ENCODE data around the gene R3HCC1L.
"Not testable (repeated sequence)": the region's sequence is repeated elsewhere in the genome, so short reads cannot be mapped to it uniquely, and the experiment has no call there.

Gene R3HCC1L

DNA sequence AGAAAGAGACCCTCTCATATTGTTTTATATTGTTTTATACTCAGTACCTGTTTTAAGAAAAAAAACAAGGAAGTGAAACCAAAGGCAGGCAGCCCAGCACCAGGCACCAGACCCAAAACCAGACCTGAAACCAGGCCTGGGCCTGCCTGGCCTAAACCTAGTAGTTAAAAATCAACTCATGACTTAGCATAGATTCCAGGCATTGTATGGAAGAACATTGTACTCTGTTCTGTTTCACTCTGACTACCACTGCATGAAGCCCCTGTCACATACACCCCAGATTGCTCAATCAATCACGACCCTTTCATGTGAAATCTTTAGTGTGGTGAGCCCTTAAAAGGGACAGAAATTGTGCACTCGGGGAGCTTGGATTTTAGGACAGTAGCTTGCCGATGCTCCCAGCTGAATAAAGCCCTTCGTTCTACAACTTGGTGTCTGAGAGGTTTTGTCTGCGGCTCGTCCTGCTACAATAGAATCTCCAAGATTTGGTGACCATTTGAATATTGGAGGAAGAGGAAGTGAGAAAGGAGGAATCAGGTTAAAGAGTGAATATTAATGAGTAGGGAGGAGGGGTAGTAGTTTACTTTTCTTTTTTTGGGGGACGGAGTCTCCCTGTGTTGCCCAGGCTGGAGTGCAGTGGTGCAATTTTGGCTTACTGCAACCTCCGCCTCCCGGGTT is 1.2 kb upstream of the R3HCC1L start:
- peak; percentile 62 for DNase-seq

GRCh38 chr10:98134117-98134430 is 383 bp upstream of the R3HCC1L start:
- DNase-seq, result no peak

- DNase-seq, result no peak
Measured at GRCh38 chr10:98135222-98135899, 904 bp downstream of the R3HCC1L start.

DNA sequence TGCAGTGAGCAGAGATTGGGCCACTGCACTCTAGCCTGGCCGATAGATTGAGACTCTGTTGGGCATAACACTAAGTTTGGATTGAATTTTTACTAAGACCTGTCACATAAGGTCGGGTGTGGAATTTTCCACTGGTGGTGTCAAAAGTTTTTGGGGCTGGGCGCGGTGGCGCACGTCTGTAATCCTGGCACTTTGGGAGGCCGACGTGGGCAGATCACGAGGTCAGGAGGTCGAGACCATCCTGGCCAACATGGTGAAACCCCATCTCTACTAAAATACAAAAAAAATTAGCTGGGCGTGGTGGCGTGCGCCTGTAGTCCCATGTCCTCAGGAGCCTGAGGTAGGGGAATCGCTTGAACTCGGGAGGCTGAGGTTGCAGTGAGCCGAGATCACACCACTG is 2.3 kb downstream of the R3HCC1L start:
- not testable (repeated sequence) for DNase-seq

DNA sequence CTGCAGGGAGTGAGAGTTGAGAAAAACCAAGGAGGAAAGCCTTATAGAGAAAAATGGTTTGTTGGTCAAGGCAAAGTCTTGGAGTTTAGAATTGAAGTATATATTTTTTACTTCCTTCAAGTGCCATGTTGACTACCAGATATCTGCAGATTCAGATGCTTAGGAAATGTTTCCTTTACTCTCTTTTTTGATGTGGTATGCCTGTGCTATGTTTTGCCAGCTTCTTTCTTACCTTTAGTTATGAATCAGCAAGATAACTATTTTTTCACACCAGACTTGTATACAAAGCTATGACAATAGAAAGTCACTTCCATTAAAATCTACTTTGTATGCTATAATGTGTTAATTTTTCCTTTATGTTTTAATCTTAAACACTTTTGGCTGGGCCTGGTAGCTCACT is 3.6 kb downstream of the R3HCC1L start:
- DNase-seq, result no peak

DNA sequence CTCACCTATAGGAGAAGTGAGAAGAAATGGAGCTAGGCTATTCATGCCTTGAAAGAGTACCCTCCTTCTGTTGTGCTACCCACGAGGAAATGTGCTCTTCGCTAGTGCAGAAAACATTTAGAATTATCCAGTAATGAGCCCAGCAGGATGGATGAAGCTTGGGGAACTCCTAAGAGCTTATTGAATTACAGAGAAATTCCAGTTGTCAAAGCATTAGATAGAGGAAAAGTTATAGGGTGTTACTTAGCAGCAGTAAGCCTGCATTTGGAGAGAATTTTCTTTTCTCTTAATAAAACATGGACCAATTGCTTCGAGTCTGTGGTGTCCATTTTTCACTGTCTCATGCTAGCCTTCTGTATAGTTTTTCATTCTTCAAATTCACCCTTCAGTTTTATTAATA is 5.0 kb downstream of the R3HCC1L start:
- no peak for DNase-seq

DNA sequence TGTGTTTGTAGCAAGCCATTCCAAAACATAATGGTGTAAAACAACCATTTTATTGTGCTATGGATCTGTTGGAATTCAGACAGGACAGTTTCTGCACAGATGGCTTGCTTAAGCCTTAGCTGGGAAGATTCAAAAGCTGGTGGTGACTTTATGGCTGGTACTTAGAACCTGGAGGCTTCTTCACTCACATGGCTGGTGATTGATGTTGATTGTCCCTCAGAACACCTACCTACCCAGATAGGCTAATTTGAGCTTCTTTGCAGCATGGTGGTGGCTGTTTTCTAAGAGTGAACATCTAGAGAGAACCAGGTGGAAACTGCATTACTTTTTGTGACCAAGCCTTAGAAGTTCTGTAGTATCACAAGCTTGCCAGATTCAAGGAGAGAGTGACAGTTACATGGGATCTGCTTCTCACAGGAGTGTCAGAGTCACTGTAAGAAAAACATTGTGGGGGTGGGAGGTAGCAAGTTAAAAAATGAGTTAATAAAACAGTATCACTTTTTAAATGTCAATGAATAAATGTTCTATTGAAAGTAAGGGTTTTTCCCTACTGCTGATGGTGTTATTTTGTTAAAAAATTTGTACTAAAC is 7.1 kb downstream of the R3HCC1L start:
- no peak for DNase-seq

- DNase-seq, result no peak
Measured at GRCh38 chr10:98144985-98145384, 10.5 kb downstream of the R3HCC1L start.

GRCh38 chr10:98149858-98150257 is 15.4 kb downstream of the R3HCC1L start:
- no peak for DNase-seq

DNA sequence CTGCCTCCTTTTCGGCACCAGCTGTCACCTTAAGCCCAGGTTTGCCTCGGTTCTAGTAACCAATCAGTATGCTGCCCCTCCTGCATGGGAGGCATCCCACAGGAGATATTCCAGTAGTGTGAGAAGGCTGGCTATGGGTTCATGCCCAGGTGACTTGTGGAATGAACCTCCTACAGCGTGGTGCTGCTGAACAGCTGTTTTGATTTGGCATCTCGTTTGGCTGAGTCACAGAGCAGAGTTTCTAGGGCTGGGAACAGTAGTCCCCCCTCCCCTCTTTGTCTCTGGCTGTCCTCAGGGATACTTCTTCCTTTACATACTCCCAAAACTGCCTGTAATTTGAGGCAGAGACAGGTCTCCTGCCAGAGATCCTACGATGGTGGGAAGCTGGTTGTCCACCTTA is 16.1 kb downstream of the R3HCC1L start:
- DNase-seq, result no peak

GRCh38 chr10:98152778-98153177 is 18.3 kb downstream of the R3HCC1L start:
- not testable (repeated sequence) for DNase-seq

GRCh38 chr10:98153213-98153958 is 18.9 kb downstream of the R3HCC1L start:
- not testable (repeated sequence) for DNase-seq

DNA sequence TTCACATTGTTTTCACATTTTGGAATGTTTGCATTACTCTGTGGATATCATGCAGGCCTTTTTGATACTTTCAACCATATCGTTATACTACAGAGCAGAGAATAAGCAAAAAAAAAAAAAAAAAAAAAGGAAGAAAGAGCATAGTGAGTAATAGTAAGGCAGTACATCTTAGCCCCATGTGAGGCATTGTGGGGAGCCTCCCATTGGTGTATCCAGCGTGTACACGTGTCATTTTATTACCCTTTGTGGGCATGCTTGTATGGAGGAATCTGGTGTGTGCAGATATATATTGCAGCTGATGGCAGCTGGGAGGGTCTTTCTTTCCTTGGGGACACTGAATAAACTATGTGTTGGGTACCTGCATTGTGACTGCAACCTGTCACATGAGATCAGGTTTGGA is 19.6 kb downstream of the R3HCC1L start:
- no peak for DNase-seq

- DNase-seq, result no peak
Measured at GRCh38 chr10:98158576-98158975, 24.1 kb downstream of the R3HCC1L start.

DNA sequence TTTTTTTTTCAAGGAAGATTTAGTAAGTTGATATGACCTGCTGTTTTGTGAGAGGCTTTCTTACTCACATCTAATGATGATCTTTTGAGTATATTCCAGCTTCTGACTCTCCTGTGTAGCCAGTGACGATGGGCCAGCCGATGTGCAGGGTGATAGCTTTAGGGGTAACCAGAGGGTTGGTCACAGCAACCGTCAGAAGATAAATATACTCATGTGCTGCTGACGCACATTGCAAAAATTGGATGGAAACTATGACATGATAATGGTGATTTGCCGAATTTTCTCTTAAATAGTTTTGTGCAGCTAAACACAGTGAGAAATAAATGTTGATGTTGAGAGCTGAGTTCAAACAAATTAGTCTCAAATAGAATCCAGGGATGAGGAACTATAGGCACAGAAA is 29.5 kb downstream of the R3HCC1L start:
- DNase-seq, result no peak

DNA sequence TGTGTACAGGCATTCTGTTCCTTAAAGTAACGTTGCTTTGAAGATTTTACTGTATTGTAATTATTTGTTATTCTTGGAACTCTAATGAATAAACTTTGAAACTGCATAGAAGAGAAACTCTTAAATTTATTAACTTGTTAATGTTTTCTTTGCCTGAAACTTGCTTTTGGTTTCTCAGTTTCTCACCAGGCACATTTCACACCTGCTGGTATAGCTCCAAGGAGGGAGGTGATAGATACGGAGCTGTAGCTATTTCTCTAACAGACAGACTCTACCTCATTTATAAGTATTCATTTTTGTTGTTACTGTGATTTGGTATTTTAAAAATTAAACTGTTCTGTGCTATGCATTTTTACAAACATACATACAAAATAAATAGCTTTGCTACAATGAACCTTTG is 32.7 kb downstream of the R3HCC1L start:
- DNase-seq, result no peak

- no peak for DNase-seq
Measured at GRCh38 chr10:98168147-98168546, 33.7 kb downstream of the R3HCC1L start.

DNA sequence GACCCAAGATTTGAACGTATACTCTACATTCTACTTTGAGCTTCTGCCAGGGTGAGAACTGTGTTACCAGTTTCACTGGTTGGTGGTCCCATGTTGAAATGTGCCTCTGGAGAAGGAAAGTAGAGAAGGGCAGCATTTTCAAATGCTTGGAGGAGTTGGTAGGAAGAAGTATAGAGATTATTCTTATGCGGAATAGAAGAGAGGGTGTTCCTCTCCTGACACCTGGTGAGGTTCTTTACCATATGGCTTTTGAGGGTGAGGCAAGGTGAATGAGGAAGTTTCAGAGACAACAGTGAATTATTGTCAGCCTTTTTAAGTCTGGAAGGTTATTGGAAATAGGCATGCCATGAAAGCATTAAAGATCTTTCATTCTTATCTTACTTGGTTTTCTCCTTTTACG is 34.3 kb downstream of the R3HCC1L start:
- no peak for DNase-seq

- no peak for DNase-seq
Measured at GRCh38 chr10:98169379-98169778, 34.9 kb downstream of the R3HCC1L start.

DNA sequence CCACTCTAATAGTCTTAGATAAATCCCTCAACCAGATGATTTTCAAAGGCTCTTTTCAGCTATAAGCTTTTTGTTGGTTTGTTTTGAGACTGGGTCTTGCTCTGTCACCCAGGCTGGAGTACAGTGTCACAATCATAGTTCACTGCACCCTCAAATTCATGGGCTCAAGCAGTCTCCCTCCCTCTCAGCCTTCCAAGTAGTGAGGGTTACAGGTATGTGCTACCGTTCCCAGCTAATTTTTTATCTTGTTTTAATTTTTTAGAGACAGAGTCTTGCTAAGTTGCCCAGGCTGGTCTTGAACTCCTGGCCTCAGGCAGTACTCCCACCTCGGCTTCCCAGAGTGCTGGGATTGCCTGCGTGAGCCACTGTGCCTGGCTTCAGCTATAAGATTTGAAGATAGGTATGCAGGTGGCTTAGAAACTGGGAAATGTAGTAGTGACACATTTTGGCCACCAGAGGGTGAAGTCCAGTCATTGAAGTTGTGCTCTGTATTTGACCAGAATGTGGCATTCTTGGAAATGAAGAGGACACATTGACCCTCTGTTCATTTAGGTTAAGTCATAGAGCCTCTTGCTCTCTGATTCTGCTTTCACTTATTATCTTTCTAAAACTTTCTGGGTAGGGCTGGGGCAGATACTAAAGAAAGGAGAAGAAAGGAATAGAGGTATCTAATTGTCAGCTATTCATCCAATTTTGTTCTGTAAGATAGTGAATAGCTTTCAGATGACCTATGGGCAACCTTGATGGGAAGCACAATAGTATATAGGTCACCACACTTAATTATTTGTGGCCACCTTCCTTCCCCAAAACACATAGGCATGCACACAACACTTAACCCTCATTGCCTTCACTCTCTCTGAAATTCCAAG is 36.0 kb downstream of the R3HCC1L start:
- DNase-seq, result no peak

- no peak for DNase-seq
Measured at GRCh38 chr10:98172073-98172472, 37.6 kb downstream of the R3HCC1L start.

DNA sequence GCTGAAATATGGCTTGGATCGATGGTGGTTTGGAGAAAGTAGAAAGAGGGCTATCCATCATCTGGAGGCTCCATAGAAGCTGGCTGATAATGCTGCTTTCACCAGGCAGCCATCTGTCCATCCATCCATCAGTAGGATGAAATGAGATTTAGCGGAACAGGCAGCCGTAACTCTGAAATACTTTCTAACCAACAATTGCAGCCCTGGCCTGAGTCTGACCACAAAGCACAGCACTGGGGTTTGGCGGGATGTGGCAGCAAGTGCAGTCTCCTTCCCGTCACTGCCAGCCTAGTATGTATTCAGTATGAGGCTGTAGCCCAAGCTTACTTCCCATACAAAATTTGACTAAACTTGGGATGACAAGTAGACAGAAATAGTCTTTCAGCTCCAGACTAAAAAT is 38.0 kb downstream of the R3HCC1L start:
- no peak for DNase-seq

GRCh38 chr10:98173260-98173659 is 38.8 kb downstream of the R3HCC1L start:
- no peak for DNase-seq

Data from CD4-positive, alpha-beta T cell treated with Interleukin-15 for 1 hour (primary cell).